ENCODE results near the gene GIGYF2. TPM values are rescaled to one million over a fixed set of nuclear protein-coding genes. Genes with fewer than 3 reads are reported as not detected.

GIGYF2 gene
- total RNA-seq, 1 donor = 57.2 TPM

- peaks cover 6% of the 10 kb centered on the region for H3K27me3 ChIP-seq (ENCODE audit: insufficient read depth, low read length)
- TF ChIP-seq CTCF (IDR thresholded peaks at IDR 0.05; ENCODE audit: extremely low read depth, low read depth, low read length) = no peak
- H3K9me3 ChIP-seq (ENCODE audit: low read depth, low read length) = no peaks in the 10 kb centered on the region
- H3K4me1 ChIP-seq (ENCODE audit: insufficient read depth, low read length) = no peaks in the 10 kb centered on the region
- H3K27ac ChIP-seq (ENCODE audit: low read depth, low read length) = no peak overlapping the region
- DNase-seq (ENCODE audit: insufficient read length, low spot score, missing footprints) = peak; percentile 83
- H2AFZ ChIP-seq (ENCODE audit: low read length) = no peak overlapping the region
- H4K20me1 ChIP-seq (ENCODE audit: insufficient read depth, low read length) = no peaks in the 10 kb centered on the region
- H3K79me2 ChIP-seq (ENCODE audit: insufficient read depth, low read length) = no peaks in the 10 kb centered on the region
- no peaks in the 10 kb centered on the region for H3K36me3 ChIP-seq (ENCODE audit: insufficient read depth, low read length)
- no peak overlapping the region for H3K4me2 ChIP-seq (ENCODE audit: insufficient read depth, low read length)
- no peak overlapping the region for H3K4me3 ChIP-seq (ENCODE audit: insufficient read depth, low read length)
These were observed 180.9 kb downstream of the GIGYF2 start for GRCh38 chr2:232877940-232878511.

- Histone ChIP-seq H3K79me2 (ENCODE audit: insufficient read depth, low read length) (no peaks in the 10 kb centered on the region), H3K36me3 (ENCODE audit: insufficient read depth, low read length) (no peaks in the 10 kb centered on the region), H3K4me2 (ENCODE audit: insufficient read depth, low read length) (no peak overlapping the region), H4K20me1 (ENCODE audit: insufficient read depth, low read length) (no peaks in the 10 kb centered on the region), H3K9me3 (ENCODE audit: low read depth, low read length) (no peaks in the 10 kb centered on the region), H3K4me3 (ENCODE audit: insufficient read depth, low read length) (no peak overlapping the region), H3K4me1 (ENCODE audit: insufficient read depth, low read length) (no peaks in the 10 kb centered on the region), H3K27me3 (ENCODE audit: insufficient read depth, low read length) (peaks cover 6% of the 10 kb centered on the region), H3K27ac (ENCODE audit: low read depth, low read length) (no peak overlapping the region), H2AFZ (ENCODE audit: low read length) (no peak overlapping the region)
- peak; percentile 65 for DNase-seq (ENCODE audit: insufficient read length, low spot score, missing footprints)
- no peak for TF ChIP-seq CTCF (IDR thresholded peaks at IDR 0.05; ENCODE audit: extremely low read depth, low read depth, low read length)
These were observed 181.9 kb downstream of the GIGYF2 start for GRCh38 chr2:232878855-232879617.

GRCh38 chr2:232879618-232880494, 182.7 kb downstream of the GIGYF2 start:
- Histone ChIP-seq H3K27me3 (ENCODE audit: insufficient read depth, low read length) (peaks cover 6% of the 10 kb centered on the region), H2AFZ (ENCODE audit: low read length) (no peak overlapping the region), H3K9me3 (ENCODE audit: low read depth, low read length) (no peaks in the 10 kb centered on the region), H3K4me3 (ENCODE audit: insufficient read depth, low read length) (no peak overlapping the region), H4K20me1 (ENCODE audit: insufficient read depth, low read length) (no peaks in the 10 kb centered on the region), H3K4me2 (ENCODE audit: insufficient read depth, low read length) (no peak overlapping the region), H3K79me2 (ENCODE audit: insufficient read depth, low read length) (no peaks in the 10 kb centered on the region), H3K27ac (ENCODE audit: low read depth, low read length) (no peak overlapping the region), H3K36me3 (ENCODE audit: insufficient read depth, low read length) (no peaks in the 10 kb centered on the region), H3K4me1 (ENCODE audit: insufficient read depth, low read length) (no peaks in the 10 kb centered on the region)
- DNase-seq (ENCODE audit: insufficient read length, low spot score, missing footprints) = peak; percentile 80
- TF ChIP-seq CTCF (IDR thresholded peaks at IDR 0.05; ENCODE audit: extremely low read depth, low read depth, low read length) = no peak

Measured in osteoblast (primary cell).